NCI-H526 (cell line): ENCODE measurements around the gene DUSP10.

ENCODE experiments used
- DNase-seq, 2 experiments: peaks; one replicate each; lab custom pipeline; 2025; lab: John Stamatoyannopoulos, UW

DUSP10 gene

DNA sequence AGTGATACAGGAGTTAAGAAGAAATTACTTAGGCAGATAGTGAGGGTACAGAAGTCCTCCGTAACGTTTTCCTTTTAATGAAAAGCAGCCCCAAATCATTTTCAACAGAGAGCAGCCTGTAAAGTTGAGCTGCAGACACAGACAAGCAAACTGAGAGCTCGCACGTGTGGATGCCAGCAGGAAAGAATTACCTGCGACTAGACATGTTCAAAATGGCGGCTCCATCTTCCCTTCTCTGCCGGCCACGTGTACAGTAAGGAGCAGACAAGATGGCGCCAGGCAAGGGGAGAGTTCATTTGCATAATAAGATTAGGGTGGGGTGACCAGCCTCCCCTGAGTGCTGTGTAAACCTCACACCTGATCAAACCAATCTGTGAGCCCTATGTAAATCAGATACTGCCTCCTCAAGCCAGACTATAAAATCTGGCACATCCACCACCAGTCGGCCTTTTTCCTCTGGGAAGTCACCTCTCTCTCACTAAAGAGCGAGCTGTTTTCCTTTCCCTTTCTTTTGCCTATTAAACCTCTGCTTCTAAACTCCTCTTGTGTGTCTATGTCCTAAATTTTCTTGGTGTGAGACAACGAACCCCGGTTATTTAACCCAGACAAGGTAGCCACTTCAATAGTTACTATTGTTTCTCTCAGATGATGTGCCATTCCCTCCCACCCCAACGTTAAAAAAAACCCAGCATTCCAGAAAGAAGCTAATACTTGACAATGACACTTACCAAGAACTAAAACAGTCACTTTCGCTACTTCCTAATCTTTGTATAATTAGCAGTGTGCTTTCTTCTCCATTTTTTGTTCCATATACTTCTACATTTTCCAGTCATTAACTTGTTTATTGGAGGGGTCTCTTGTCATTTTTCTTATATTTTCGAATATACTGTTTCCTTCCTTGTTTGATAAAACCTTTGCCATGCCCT, 27.4 kb downstream of the DUSP10 start:
- DNase-seq: peak in 1 of 2 experiments; percentile 15

DNA sequence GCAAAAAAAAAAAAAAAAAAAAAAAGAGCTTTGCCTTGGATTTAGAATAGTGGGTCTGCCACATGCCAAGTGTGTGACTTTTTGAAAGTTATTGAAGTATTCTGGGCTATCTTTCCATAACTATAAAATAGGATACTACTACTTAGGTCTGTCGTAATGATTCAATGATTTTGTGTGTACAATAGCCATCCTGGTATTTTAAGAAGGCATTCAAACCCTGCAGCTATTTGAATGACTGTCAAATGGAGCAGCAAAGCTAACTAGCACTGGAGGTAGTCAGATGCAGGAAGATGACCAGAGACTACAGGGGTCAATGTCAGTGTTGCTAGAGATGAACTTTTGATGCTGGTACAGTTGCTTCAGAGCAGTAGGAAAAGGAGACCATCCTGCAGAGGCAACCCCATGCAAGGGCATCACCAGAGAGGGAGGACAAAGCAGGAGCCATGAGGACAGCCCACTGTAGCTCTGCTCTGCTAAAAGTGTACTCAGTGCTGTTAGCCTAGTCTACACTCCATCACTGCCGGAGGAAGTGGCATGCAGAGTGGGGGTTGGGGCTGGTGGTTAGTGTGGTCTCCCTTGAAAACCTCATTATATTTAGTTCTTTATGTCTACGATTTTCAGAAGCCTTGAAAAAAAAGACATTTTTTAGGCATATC, 29.0 kb downstream of the DUSP10 start:
- no peak for DNase-seq

GRCh38 chr1:221712198-221712684, 29.6 kb downstream of the DUSP10 start:
- no peak for DNase-seq

DNA sequence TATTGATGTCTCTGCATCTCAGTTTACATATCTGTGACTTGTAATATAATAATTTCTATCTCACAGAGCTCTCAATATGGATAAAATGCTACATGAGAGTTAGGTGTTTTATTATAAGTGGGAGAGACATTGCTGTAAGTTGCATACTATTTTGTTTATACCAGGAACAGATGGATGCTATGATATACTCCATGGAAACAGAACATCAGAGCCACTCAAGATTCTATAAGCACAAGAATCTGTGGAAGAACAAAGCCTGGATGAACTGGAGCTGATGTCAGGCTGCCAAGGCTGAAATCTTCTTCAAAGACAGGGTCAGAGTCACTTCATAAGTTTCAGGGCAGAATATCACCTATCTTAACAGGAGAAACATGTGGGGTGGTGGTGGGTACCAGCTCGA, 30.2 kb downstream of the DUSP10 start:
- no peak for DNase-seq

DNA sequence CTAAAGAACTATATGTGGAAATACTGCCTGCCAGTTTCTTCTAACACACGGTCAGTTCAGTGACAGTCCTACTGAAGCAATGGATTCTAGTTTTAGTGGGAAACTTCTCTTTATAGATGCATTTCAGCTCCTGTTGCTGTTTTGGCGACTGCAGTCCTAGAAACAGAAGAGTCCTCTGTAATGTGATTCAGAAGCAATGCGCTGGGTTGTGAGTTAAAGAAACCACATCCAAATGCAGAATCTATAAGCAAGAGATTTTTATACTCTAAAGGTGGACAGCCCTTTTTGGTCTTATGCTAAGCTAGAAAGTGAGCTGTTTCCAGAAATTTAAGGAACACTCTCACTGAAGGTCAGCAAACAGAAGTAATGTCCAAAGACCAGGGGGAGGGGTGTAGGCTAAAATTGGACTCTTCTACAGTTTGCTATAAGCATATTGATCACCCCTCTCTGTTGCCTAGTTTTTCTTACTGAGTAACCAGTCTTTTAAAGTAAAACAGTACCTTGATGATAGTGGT, 30.8 kb downstream of the DUSP10 start:
- DNase-seq: peak in 1 of 2 experiments; percentile 14

DNA sequence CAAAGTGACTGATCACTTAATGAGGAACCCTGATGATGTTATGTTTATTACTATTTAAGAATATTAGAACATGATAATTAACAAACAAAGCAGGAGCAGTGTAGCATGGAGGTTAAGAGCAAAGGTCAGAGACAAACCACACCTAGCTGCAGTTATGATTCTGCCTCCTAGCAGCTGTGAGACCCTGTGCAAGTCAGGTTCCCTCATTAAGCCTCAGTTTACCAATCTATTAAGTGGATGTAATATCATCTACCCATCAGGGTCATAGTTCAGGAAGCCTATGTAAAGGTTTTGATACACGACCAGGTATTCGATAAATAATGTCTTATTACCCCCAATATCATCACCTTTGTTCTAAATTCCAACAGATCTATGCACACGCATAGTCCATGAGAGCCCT, 32.0 kb downstream of the DUSP10 start:
- DNase-seq: peak; percentile 34 to 44

- peak; percentile 80 to 90 for DNase-seq
Measured at GRCh38 chr1:221708987-221709386, 32.9 kb downstream of the DUSP10 start.

DNA sequence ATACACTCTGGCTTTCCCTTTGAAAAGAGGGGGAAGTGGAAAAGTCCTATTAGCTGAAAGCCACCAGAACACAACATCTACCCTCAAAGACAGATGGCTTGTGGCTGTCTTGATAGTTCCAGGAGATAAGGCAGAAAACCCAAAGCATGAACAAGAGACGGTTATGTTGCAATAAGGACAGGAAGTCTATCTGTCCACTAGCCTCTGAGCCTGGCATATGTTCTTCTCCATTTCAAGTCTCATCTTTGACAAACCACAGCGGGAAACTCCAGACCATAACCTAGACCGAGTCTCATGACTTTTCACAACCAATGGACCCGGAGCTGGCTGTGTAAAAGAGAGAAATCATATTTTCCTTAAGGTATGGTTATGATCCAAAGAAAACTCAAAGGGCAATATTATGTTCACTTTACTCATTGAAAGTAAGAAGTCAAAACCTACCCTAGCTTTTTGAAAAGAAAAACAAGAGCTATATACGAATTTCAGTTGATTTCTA, 33.8 kb downstream of the DUSP10 start:
- DNase-seq: no peak

GRCh38 chr1:221706876-221707582, 34.9 kb downstream of the DUSP10 start:
- DNase-seq: no peak

- no peak for DNase-seq
Measured at GRCh38 chr1:221706191-221706590, 35.7 kb downstream of the DUSP10 start.

- no peak for DNase-seq
Measured at GRCh38 chr1:221704306-221704705, 37.6 kb downstream of the DUSP10 start.

DNA sequence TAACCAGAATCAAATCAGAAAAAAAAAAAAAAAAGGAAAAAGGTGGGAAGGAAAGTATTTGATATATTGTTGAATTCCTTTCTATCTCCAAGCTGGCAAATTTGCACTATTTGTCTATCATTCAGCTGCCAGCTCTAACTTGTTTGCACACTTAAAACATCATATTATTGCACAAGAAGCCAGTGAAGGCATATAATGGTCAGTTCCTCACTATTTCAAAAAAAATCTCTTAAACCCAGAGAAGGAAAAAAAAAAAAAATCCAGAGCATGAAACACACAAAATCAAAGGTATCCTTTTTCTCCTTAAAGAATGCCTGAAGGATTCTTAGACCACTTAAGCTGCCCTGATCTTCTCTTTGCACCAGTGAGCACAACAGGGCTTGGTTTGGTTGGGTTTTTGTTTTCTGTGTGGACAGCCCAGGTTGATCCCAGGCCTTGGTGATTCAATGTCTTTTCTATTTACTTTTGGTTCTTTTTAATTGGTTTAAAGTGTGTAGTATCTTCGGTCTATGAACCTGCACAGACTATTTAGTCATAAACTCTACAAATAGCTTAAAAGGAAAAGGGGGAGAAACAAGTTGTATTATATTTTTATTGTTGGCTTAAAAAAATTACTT, 40.2 kb downstream of the DUSP10 start:
- no peak for DNase-seq

DNA sequence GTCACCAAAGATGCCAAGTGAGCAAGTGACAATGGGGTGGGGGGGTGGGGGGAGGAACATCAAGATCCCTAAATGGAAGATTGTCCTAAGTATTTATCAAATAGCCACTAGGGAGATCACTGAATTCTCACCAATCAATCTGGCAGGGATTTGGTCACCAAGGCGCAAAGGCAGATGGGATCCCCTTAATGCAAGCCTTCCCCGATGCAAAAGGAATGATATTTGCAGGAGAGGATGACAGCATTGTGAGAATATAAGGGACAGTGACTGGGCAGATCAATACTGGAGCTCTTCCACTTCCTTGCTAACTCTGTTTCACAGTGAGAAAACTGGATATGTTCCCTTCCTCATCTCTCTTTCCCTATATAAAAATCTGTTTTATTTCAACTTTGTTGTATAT, 40.9 kb downstream of the DUSP10 start:
- DNase-seq: no peak

DNA sequence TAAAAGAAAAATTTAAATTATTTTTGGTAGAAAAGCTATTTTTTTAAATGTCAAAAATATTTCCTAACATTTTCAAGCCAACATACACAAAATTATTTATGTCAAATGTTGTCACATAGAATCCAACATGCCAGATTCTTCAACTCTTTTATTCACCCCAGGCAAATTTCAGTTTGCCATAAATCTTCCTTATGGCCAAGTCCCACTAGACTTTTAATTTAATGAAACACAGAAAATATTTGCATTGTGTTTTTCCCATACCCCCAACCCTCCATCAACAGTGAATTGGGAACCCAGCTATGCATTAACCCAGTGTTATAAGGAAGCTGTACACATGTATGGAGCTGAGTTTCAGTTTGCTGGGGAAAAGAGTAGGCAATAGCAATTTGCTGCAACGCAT, 41.4 kb downstream of the DUSP10 start:
- DNase-seq: no peak

GRCh38 chr1:221699978-221700519, 41.8 kb downstream of the DUSP10 start:
- no peak for DNase-seq

DNA sequence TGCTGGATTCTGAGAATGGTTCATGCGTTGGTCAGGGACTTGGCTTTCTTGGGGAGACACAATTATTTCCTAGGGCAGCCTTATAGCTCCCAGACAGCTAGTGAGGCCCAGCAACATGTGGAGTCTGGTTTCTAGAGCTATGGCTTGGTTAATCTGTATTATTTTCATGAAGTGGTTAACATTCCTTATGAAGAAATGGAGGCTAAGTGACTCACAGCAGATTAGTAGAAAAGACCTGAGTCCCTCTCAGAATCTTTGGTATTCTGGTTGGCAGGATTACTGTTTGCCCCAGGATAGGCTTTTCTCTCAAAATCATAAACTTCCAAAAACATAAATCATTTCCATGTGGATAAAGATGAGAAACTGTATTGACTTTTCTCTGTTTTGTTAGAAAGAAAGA, 42.3 kb downstream of the DUSP10 start:
- no peak for DNase-seq

- no peak for DNase-seq
Measured at GRCh38 chr1:221698579-221699349, 43.1 kb downstream of the DUSP10 start.

- DNase-seq: no peak
Measured at GRCh38 chr1:221697923-221698425, 43.9 kb downstream of the DUSP10 start.

- DNase-seq: no peak
Measured at GRCh38 chr1:221696718-221697461, 45.0 kb downstream of the DUSP10 start.

DNA sequence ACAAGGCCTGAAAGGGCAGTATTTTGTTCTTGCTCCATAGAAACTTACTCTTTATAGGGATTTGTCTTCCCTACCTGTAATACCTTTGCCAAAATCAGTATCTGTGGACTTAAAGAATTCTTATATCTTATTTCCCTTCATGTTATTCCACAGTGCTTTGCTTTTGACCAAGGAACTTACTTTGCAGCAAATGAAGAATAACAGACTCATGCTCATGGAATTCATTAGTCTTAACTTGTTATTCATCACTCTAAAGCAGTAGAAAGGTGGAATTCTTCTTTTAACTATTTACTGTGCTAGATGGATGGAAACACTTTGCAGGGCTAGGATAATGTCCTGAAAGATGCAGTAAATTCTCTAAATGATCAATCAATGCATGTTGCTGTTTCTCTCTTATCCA, 45.9 kb downstream of the DUSP10 start:
- no peak for DNase-seq
